ENCODE results near the gene MMP7. TPM values are rescaled to one million over a fixed set of nuclear protein-coding genes. Genes with fewer than 3 reads are reported as not detected.

The MMP7 gene
- total RNA-seq, 1 donor, result 1.3 TPM

Other genes with a start within 250 kb of the MMP7 start
- gene BIRC3, start 213.3 kb downstream of the MMP7 start, total RNA-seq, result 7.0 TPM
- 49.0 TPM for gene BIRC2, start 183.5 kb downstream of the MMP7 start, total RNA-seq
- gene TMEM123, start 78.0 kb downstream of the MMP7 start, total RNA-seq, result 149 TPM
- not detected for gene MMP20, start 94.6 kb upstream of the MMP7 start, total RNA-seq
- not detected for gene MMP27, start 175.0 kb upstream of the MMP7 start, total RNA-seq
- gene MMP8, start 194.2 kb upstream of the MMP7 start, total RNA-seq, result 1.3 TPM
- gene MMP10, start 249.9 kb upstream of the MMP7 start, total RNA-seq, result not detected

Data from hematopoietic multipotent progenitor cell (in vitro differentiated cells).